Measurements from ENCODE around the gene SERPINB7. TPM values are rescaled to one million over a fixed set of nuclear protein-coding genes. Genes with fewer than 3 reads are reported as not detected.

The SERPINB7 gene
- total RNA-seq, 1 experiment from 2014 or later = not detected

DNA sequence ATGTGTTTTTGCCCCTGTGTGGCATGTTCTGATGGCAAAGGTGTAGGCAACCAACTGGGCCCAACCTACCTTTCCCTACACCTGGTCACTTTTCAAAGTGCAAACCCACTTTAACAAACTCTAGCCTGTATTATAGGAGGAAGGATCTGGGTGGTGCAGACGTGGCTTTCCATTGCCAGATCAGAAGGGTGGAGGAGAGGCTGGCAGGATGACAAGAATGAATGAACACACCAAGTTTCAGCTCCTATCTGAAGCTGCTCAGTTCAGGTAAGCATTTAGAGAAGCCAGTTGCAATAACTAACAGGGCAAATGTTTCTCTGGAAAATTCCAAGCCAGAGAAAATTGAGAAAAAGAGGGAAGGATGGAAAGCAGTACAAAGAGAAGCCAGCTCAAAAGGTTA, 707 bp upstream of the SERPINB7 start:
- H4K8ac ChIP-seq (replicated peaks; ENCODE audit: insufficient read length, low read depth, low read length) = no peak overlapping the region
- H2BK15ac ChIP-seq (ENCODE audit: low read depth, low read length) = no peak overlapping the region
- H2AK5ac ChIP-seq (ENCODE audit: insufficient read length, low read length) = no peak overlapping the region
- H3K9me3 Mint-ChIP-seq = no peaks in the 10 kb centered on the region; a peak in 1 of 5 replicates
- no peak overlapping the region for H4K5ac ChIP-seq (ENCODE audit: insufficient read length, low read depth, low read length)
- no peaks in the 10 kb centered on the region for H3K27me3 Mint-ChIP-seq (ENCODE audit: low read depth)
- H2BK5ac ChIP-seq (ENCODE audit: insufficient read length, low read length) = no peak overlapping the region
- H3K4me1 ChIP-seq (ENCODE audit: insufficient read depth, low read length) = no peaks in the 10 kb centered on the region
- no peak for DNase-seq
- no peak overlapping the region for H3K18ac ChIP-seq (ENCODE audit: insufficient read length, low read depth, low read length)
- H2BK120ac ChIP-seq (ENCODE audit: low read depth, low read length, poor library complexity, severe bottlenecking) = no peak overlapping the region
- H2AFZ ChIP-seq (ENCODE audit: low read length) = no peak overlapping the region
- no peak overlapping the region for H3K23ac ChIP-seq (ENCODE audit: insufficient read length, low read depth, low read length)
- no peaks in the 10 kb centered on the region for H4K20me1 ChIP-seq (ENCODE audit: control insufficient read depth, insufficient read depth, insufficient read length)
- H3K56ac ChIP-seq (ENCODE audit: insufficient read length, low read depth, low read length) = no peak overlapping the region
- H3K4ac ChIP-seq (ENCODE audit: low read depth, low read length) = no peak overlapping the region
- no peak overlapping the region for H3K4me2 ChIP-seq (ENCODE audit: insufficient read depth, insufficient read length, low read length)
- no peak overlapping the region for H3K4me3 Mint-ChIP-seq
- TF ChIP-seq, protein P1, sequence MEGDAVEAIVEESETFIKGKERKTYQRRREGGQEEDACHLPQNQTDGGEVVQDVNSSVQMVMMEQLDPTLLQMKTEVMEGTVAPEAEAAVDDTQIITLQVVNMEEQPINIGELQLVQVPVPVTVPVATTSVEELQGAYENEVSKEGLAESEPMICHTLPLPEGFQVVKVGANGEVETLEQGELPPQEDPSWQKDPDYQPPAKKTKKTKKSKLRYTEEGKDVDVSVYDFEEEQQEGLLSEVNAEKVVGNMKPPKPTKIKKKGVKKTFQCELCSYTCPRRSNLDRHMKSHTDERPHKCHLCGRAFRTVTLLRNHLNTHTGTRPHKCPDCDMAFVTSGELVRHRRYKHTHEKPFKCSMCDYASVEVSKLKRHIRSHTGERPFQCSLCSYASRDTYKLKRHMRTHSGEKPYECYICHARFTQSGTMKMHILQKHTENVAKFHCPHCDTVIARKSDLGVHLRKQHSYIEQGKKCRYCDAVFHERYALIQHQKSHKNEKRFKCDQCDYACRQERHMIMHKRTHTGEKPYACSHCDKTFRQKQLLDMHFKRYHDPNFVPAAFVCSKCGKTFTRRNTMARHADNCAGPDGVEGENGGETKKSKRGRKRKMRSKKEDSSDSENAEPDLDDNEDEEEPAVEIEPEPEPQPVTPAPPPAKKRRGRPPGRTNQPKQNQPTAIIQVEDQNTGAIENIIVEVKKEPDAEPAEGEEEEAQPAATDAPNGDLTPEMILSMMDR (conservative IDR thresholded peaks at IDR 0.05) = no peak
- no peaks in the 10 kb centered on the region for H3K36me3 Mint-ChIP-seq (ENCODE audit: insufficient read depth in 1 of 3, low read depth in 3 of 3)
- H3K27ac Mint-ChIP-seq = no peak overlapping the region
- H3K27ac ChIP-seq (ENCODE audit: insufficient read length, low read depth, low read length) = no peak overlapping the region
- peaks cover 0 to 7% of the 10 kb centered on the region in 2 experiments; a peak in 2 of 4 replicates for H3K4me1 Mint-ChIP-seq
- H3K79me2 ChIP-seq (ENCODE audit: insufficient read depth, low read length) = no peaks in the 10 kb centered on the region
- H4K91ac ChIP-seq (ENCODE audit: insufficient read length, low read depth, low read length) = no peak overlapping the region
- no peaks in the 10 kb centered on the region for H3K9me3 ChIP-seq (ENCODE audit: control insufficient read depth, low read depth, low read length)
- H3K27me3 ChIP-seq (ENCODE audit: insufficient read depth, low read length) = no peaks in the 10 kb centered on the region
- H3K14ac ChIP-seq (ENCODE audit: insufficient read depth, low read length) = no peak overlapping the region
- WGBS (ENCODE audit: extremely low coverage, insufficient read length, low lambda C conversion rate) = no CpG with 5 or more reads among the region's 1 CpG
- H3T11ph ChIP-seq (ENCODE audit: low read length) = no peak overlapping the region
- H3K23me2 ChIP-seq (ENCODE audit: insufficient read length, low read depth, low read length, poor library complexity, severe bottlenecking) = no peaks in the 10 kb centered on the region
- H3K9ac ChIP-seq (ENCODE audit: extremely low read depth, insufficient read length, low read length) = no peak overlapping the region
- H2BK12ac ChIP-seq (ENCODE audit: insufficient read length, low read depth, low read length) = no peak overlapping the region
- H3K79me1 ChIP-seq (ENCODE audit: insufficient read depth, low read depth, low read length, poor library complexity, severe bottlenecking) = no peaks in the 10 kb centered on the region
- H2BK20ac ChIP-seq (ENCODE audit: low read depth, low read length, poor library complexity, severe bottlenecking) = no peak overlapping the region

All from H9 (cell line).